ENCODE data around the gene LPCAT2. TPM values are rescaled to one million over a fixed set of nuclear protein-coding genes. Genes with fewer than 3 reads are reported as not detected.

LPCAT2 gene
- total and polyA plus RNA-seq, 8 donors = 1.7 to 12.8 (median 4.5) TPM

- TF ChIP-seq, protein P1, sequence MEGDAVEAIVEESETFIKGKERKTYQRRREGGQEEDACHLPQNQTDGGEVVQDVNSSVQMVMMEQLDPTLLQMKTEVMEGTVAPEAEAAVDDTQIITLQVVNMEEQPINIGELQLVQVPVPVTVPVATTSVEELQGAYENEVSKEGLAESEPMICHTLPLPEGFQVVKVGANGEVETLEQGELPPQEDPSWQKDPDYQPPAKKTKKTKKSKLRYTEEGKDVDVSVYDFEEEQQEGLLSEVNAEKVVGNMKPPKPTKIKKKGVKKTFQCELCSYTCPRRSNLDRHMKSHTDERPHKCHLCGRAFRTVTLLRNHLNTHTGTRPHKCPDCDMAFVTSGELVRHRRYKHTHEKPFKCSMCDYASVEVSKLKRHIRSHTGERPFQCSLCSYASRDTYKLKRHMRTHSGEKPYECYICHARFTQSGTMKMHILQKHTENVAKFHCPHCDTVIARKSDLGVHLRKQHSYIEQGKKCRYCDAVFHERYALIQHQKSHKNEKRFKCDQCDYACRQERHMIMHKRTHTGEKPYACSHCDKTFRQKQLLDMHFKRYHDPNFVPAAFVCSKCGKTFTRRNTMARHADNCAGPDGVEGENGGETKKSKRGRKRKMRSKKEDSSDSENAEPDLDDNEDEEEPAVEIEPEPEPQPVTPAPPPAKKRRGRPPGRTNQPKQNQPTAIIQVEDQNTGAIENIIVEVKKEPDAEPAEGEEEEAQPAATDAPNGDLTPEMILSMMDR (IDR thresholded peaks at IDR 0.05) = no peak
- FAIRE-seq = no peak
- no peaks in the 10 kb centered on the region for H3K36me3 ChIP-seq
These were observed 42.7 kb upstream of the LPCAT2 start for GRCh38 chr16:55466209-55466608.

GRCh38 chr16:55467898-55468297, 41.0 kb upstream of the LPCAT2 start:
- no peak for DNase-seq
- H3K4me1 ChIP-seq = no peaks in the 10 kb centered on the region
- no peak for ATAC-seq
- H3K27me3 ChIP-seq = no peaks in the 10 kb centered on the region
- TF ChIP-seq, protein P1 (IDR thresholded peaks at IDR 0.05) = no peak
- no peak for FAIRE-seq
- no peaks in the 10 kb centered on the region for H3K36me3 ChIP-seq
- no peak overlapping the region for H3K27ac ChIP-seq
- 72 to 86% methylated on average over 3 of the region's 3 CpGs for WGBS, 2 donors
- H3K9me3 ChIP-seq = no peaks in the 10 kb centered on the region
- intact Hi-C loops (cut with DNase I) = loop anchor here (5.0 to 10.0 kb wide), 5 partner anchors 74 to 377 kb away; no protein-coding TSS in a partner anchor
- H3K4me3 ChIP-seq = no peak overlapping the region

More at GRCh38 chr16:55466209-55466608, 42.7 kb upstream of the LPCAT2 start:
- ATAC-seq (no peak), DNase-seq (no peak)
- Histone ChIP-seq H3K9me3 (no peaks in the 10 kb centered on the region), H3K27me3 (no peaks in the 10 kb centered on the region), H3K4me1 (no peaks in the 10 kb centered on the region), H3K27ac (no peak overlapping the region), H3K4me3 (no peak overlapping the region)
- intact Hi-C loops (cut with DNase I) = loop anchor here (5.0 to 10.0 kb wide), 5 partner anchors 76 to 379 kb away; no protein-coding TSS in a partner anchor
- WGBS, 2 donors = 82% methylated on average over 4 of the region's 4 CpGs

DNA sequence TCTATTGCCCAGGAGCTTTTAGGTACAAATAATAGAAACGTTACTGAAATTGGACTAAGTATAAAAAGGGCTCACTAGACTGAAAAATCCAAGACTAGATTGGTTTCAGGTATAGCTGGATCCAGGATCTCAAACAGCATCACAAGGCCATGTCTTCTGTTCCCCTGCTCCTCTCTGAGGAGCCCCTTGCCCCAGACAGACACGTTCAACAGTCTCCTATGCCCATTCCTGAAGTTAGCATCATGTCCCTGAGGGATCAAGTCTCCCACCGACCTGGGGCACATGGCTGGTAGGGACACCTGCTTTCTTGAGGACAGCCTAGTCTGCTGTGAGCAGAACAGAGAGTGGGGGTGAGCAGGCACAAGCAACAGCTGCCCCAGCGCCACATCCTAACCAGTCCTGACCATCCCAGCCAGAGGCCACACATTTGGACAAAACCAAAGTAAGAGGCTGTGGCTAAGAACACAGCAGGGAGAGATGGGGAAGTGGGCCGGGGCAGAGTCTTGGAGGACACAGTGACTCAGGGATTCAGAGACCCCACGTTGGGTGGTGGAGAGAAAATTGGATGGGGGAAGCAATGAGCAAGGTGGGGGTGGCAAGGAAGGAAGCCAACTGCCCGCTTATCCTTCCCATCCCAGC, 40.4 kb upstream of the LPCAT2 start:
- Histone ChIP-seq H3K9me3 (no peaks in the 10 kb centered on the region), H3K27me3 (no peaks in the 10 kb centered on the region), H3K4me3 (no peak overlapping the region), H3K27ac (no peak overlapping the region), H3K36me3 (no peaks in the 10 kb centered on the region), H3K4me1 (no peaks in the 10 kb centered on the region)
- DNase-seq (no peak), FAIRE-seq (no peak), ATAC-seq (no peak)
- 70 to 77% methylated on average over 7 of the region's 7 CpGs for WGBS, 2 donors
- intact Hi-C loops (cut with DNase I) = loop anchor here (5.0 to 10.0 kb wide), 5 partner anchors 74 to 376 kb away; no protein-coding TSS in a partner anchor
- TF ChIP-seq, protein P1 (IDR thresholded peaks at IDR 0.05) = no peak

DNA sequence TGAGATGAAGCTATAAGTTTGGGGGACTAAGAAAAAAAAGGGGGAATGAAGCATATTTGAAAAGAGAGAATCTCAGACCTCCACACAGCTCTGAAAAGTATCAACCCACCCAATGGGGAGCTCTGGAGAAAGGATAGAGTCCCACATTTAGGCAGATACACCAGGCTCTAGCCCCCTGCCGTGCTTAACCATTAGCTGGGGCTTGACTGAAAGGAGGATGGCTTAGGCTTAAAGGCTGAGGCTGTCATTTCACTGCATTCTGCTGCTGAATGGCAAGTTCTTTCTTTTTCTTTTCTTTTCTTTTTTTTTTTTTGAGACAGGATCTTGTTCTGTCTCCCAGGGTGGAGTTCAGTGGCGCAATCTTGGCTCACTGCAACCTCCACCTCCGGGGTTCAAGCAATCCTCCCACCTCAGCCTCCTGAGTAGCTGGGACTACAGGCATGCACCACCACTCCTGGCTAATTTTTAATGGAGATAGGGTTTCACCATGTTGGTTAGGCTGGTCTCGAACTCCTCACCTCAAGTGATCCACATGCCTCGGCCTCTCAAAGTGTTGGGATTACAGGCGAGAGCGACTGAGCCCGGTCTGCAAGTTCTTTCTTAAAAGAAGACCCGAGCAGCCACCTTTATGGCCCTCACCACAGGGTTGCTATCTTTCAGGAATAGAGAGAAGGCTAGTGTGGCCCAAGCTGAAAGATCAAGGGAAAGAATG, 38.9 kb upstream of the LPCAT2 start:
- intact Hi-C loops (cut with DNase I) = loop anchor here (5.0 to 10.0 kb wide), 5 partner anchors 72 to 375 kb away; no protein-coding TSS in a partner anchor
- no peak for DNase-seq
- no peaks in the 10 kb centered on the region for H3K9me3 ChIP-seq
- ATAC-seq = no peak
- no peaks in the 10 kb centered on the region for H3K36me3 ChIP-seq
- TF ChIP-seq, protein P1 (IDR thresholded peaks at IDR 0.05) = no peak
- peak overlapping the region in 2 of 4 donors; percentile 10 to 30 for H3K27ac ChIP-seq
- no peak overlapping the region for H3K4me3 ChIP-seq
- no peaks in the 10 kb centered on the region for H3K27me3 ChIP-seq
- 85 to 88% methylated on average over 9 of the region's 9 CpGs for WGBS, 2 donors
- no peaks in the 10 kb centered on the region for H3K4me1 ChIP-seq
- FAIRE-seq = no peak

Measured in pancreas (tissue), 10 donors.